Measurements from ENCODE around the gene SUN5. TPM values are rescaled to one million over a fixed set of nuclear protein-coding genes. Genes with fewer than 3 reads are reported as not detected.

SUN5 gene
- total RNA-seq, 1 experiment from 2014 or later: not detected

DNA sequence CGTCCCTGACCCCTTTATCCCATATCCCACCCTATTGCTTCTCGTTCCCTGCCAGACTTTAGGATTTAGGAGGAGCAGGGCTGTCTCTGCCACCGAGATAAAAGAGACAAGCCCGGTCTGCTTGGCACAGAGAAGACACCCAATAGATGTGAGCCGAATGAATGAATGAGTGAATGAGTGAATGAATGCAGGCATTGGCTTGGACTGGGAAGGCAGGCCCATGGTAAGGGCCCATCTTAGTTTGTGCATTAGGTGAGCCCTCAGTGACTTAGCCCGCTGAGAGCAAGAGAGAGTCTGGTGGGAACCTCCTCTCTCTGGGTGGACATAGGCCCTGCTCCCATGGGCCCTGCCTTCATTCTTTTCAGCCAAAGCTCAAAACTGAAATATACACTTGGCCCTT is 26.3 kb upstream of the SUN5 start:
- TF ChIP-seq SIN3A (IDR thresholded peaks at IDR 0.05; ENCODE audit: borderline replicate concordance, insufficient read depth, low read depth, low read length) (no peak), TCF7L2 (IDR thresholded peaks at IDR 0.05; ENCODE audit: low read depth, low read length) (no peak), POLR2AphosphoS5 (IDR thresholded peaks at IDR 0.05; ENCODE audit: low read depth, low read length) (no peak)
- TF ChIP-seq, protein P1, sequence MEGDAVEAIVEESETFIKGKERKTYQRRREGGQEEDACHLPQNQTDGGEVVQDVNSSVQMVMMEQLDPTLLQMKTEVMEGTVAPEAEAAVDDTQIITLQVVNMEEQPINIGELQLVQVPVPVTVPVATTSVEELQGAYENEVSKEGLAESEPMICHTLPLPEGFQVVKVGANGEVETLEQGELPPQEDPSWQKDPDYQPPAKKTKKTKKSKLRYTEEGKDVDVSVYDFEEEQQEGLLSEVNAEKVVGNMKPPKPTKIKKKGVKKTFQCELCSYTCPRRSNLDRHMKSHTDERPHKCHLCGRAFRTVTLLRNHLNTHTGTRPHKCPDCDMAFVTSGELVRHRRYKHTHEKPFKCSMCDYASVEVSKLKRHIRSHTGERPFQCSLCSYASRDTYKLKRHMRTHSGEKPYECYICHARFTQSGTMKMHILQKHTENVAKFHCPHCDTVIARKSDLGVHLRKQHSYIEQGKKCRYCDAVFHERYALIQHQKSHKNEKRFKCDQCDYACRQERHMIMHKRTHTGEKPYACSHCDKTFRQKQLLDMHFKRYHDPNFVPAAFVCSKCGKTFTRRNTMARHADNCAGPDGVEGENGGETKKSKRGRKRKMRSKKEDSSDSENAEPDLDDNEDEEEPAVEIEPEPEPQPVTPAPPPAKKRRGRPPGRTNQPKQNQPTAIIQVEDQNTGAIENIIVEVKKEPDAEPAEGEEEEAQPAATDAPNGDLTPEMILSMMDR (IDR thresholded peaks at IDR 0.05): no peak
- TF ChIP-seq, protein P2, sequence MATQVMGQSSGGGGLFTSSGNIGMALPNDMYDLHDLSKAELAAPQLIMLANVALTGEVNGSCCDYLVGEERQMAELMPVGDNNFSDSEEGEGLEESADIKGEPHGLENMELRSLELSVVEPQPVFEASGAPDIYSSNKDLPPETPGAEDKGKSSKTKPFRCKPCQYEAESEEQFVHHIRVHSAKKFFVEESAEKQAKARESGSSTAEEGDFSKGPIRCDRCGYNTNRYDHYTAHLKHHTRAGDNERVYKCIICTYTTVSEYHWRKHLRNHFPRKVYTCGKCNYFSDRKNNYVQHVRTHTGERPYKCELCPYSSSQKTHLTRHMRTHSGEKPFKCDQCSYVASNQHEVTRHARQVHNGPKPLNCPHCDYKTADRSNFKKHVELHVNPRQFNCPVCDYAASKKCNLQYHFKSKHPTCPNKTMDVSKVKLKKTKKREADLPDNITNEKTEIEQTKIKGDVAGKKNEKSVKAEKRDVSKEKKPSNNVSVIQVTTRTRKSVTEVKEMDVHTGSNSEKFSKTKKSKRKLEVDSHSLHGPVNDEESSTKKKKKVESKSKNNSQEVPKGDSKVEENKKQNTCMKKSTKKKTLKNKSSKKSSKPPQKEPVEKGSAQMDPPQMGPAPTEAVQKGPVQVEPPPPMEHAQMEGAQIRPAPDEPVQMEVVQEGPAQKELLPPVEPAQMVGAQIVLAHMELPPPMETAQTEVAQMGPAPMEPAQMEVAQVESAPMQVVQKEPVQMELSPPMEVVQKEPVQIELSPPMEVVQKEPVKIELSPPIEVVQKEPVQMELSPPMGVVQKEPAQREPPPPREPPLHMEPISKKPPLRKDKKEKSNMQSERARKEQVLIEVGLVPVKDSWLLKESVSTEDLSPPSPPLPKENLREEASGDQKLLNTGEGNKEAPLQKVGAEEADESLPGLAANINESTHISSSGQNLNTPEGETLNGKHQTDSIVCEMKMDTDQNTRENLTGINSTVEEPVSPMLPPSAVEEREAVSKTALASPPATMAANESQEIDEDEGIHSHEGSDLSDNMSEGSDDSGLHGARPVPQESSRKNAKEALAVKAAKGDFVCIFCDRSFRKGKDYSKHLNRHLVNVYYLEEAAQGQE (IDR thresholded peaks at IDR 0.05; ENCODE audit: insufficient read depth in 1 of 2, low read depth in 2 of 2, low read length in 1 of 2): no peak

DNA sequence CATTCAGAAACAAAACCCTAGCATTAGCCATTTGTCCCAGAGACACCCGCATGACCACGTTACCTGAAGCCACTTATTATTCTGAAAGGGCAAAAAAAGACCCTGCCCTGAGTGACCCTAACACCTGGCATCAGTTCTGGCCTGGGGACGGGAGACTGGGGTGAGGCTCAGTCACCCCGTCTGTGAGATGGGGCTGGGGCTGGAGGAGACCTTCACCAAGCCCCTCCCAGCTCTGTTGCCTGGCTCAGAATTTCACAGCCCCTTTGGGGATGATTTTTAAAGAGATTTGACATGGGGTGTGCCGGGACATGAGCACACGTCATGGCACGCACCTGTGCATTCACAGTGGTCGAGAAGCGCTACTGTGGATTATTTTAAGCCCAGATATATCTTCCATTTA is 25.8 kb upstream of the SUN5 start:
- POLR2A ChIA-PET: interaction anchor here (0.6 kb wide), 1 partner anchor 378 kb away, joined by 7 read pairs; no protein-coding TSS in a partner anchor
- BruUV-seq (replicated peaks): no TSS peak
- CTCF ChIA-PET: no interaction called here
- Histone ChIP-seq H3K27me3 (ENCODE audit: control insufficient read depth, insufficient read depth, low read length) (peaks cover 2% of the 10 kb centered on the region; the same call in 1 of the 2 replicates), H3K36me3 (ENCODE audit: control insufficient read depth, insufficient read depth, low read length) (no peaks in the 10 kb centered on the region), H3K4me1 (ENCODE audit: control insufficient read depth, insufficient read depth, low read length) (no peaks in the 10 kb centered on the region), H3K27ac (ENCODE audit: low read length) (no peak overlapping the region), H3K9me3 (ENCODE audit: control insufficient read depth, insufficient read depth, low read depth, low read length) (no peaks in the 10 kb centered on the region), H3K4me3 (ENCODE audit: low read depth in 2 of 2, low read length in 2 of 2) (no peak overlapping the region)
- in situ Hi-C loops (cut with HindIII; ENCODE audit: low pct_unique_long_range_greater_than_20kb, low sequenced_read_pairs): no loop called here
- ATAC-seq (no peak), DNase-seq (ENCODE audit: low read depth, low spot score) (no peak)
- TF ChIP-seq, protein P1 (IDR thresholded peaks at IDR 0.05): no peak
- TF ChIP-seq POLR2AphosphoS5 (IDR thresholded peaks at IDR 0.05; ENCODE audit: low read depth, low read length) (no peak), TCF7L2 (IDR thresholded peaks at IDR 0.05; ENCODE audit: low read depth, low read length) (no peak), SIN3A (IDR thresholded peaks at IDR 0.05; ENCODE audit: borderline replicate concordance, insufficient read depth, low read depth, low read length) (no peak)
- TF ChIP-seq, protein P2 (IDR thresholded peaks at IDR 0.05; ENCODE audit: insufficient read depth in 1 of 2, low read depth in 2 of 2, low read length in 1 of 2): no peak
- intact Hi-C loops (cut with micrococcal nuclease; ENCODE audit: unreplicated experiment): no loop called here

More for the DNA sequence above, 26.3 kb upstream of the SUN5 start:
- in situ Hi-C loops (cut with HindIII; ENCODE audit: low pct_unique_long_range_greater_than_20kb, low sequenced_read_pairs) (no loop called here), intact Hi-C loops (cut with micrococcal nuclease; ENCODE audit: unreplicated experiment) (no loop called here)
- no peak overlapping the region for H3K27ac ChIP-seq (ENCODE audit: low read length)
- DNase-seq (ENCODE audit: low read depth, low spot score): no peak
- H3K4me1 ChIP-seq (ENCODE audit: control insufficient read depth, insufficient read depth, low read length): no peaks in the 10 kb centered on the region
- CTCF ChIA-PET: interaction anchor here (0.6 kb wide), 1 partner anchor 68 kb away, joined by 5 read pairs; no protein-coding TSS in a partner anchor
- H3K36me3 ChIP-seq (ENCODE audit: control insufficient read depth, insufficient read depth, low read length): no peaks in the 10 kb centered on the region
- H3K4me3 ChIP-seq (ENCODE audit: low read depth in 2 of 2, low read length in 2 of 2): no peak overlapping the region
- BruUV-seq (replicated peaks): no TSS peak
- H3K27me3 ChIP-seq (ENCODE audit: control insufficient read depth, insufficient read depth, low read length): peaks cover 2% of the 10 kb centered on the region; the same call in 1 of the 2 replicates
- no peak for ATAC-seq
- H3K9me3 ChIP-seq (ENCODE audit: control insufficient read depth, insufficient read depth, low read depth, low read length): no peaks in the 10 kb centered on the region
- POLR2A ChIA-PET: interaction anchor here (0.6 kb wide), 1 partner anchor 378 kb away, joined by 7 read pairs; no protein-coding TSS in a partner anchor

All from Panc1 (cell line).